GM18861 (cell line): Measurements from ENCODE around the gene CDHR3.
A peak's percentile ranks its signal among the peaks of the same experiment; 100 is the strongest.

ENCODE experiments used
- ATAC-seq: cut with Tn5 transposase; IDR thresholded peaks from one replicate; pipeline ENCODE4 v1.9.1; 2021; ENCODE audit not compliant: unreplicated experiment

The CDHR3 gene

DNA sequence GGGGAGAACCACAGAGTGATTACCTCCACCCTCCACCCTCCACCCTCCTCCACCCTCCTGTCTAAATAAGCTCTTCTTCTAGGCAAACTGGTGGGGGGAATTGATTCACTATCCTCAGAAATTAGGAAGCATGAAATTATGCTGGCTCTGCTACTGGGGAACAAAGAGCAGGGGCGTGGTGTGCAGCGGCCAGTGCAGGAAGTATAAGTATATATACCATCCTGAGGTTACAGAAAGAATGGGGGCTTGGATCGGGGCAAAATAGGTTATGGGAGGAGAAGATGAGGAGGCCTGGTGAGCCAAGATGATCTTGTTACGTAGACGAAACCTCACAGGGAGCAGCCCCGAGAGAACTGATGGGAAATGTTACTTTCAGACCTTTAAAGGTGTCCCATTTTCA lies 100.0 kb downstream of the CDHR3 start:
- ATAC-seq, result no peak

DNA sequence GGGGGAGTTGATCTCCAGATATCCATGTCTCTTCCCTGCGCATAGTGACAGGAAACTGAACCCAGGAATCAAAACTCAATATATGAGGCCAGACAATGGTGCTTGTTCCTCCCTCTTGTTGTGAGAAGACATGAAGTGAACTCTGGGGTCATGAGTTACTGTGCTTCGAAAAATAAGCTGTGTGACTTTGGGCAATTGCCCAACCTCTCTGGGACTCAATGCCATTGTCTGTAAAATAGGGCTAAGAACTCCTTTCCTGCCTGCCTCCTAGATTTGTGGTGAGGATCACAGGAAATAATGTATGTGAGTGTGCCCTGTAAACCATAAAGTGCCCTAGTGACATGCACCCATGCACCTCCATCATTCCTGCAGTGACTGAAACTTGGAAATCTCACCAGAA lies 100.6 kb downstream of the CDHR3 start:
- no peak for ATAC-seq

- ATAC-seq, result no peak
Observed at GRCh38 chr7:106064316-106064715, 101.3 kb downstream of the CDHR3 start.

- no peak for ATAC-seq
Observed at GRCh38 chr7:106064771-106065574, 101.9 kb downstream of the CDHR3 start.

GRCh38 chr7:106065575-106066500 lies 102.8 kb downstream of the CDHR3 start:
- no peak for ATAC-seq

- ATAC-seq, result no peak
Observed at GRCh38 chr7:106067678-106068077, 104.6 kb downstream of the CDHR3 start.

- no peak for ATAC-seq
Observed at GRCh38 chr7:106068538-106068961, 105.5 kb downstream of the CDHR3 start.

- no peak for ATAC-seq
Observed at GRCh38 chr7:106068986-106069385, 105.9 kb downstream of the CDHR3 start.

DNA sequence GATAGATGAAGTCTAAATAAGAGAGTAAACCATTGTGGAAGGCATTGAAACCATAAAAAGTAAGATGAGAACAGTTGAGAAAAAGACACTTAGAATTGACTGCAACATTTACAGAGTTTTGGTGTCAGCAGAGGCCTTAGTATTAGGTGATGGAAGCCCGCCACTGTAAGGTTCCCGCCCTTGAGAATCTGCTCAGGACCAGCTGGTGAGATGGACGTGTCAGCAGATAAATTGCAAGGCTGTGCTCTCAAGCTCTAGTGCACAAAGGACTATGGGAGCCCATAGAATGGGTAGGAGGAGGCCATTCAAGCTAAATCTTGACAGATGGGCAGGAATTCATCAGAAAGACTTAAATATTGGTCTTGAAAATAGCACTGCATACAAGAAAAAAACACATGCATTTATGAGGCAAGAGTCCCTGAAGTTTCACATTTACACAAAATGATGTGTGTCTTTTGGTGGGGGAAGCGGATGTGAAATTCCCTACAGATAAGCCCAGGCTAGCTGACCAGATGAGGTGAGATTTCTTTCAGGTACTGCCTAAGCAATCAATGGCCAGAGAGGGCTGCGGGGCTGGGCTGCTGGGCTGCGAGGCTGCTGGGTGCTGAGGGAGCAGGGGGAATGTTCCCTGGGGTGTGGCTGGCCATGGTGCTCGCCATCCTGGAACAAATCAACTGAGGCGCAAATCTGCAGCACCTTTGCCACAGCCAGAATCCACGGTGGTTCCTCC lies 106.6 kb downstream of the CDHR3 start:
- no peak for ATAC-seq

GRCh38 chr7:106070201-106070551 lies 107.1 kb downstream of the CDHR3 start:
- ATAC-seq, result no peak

DNA sequence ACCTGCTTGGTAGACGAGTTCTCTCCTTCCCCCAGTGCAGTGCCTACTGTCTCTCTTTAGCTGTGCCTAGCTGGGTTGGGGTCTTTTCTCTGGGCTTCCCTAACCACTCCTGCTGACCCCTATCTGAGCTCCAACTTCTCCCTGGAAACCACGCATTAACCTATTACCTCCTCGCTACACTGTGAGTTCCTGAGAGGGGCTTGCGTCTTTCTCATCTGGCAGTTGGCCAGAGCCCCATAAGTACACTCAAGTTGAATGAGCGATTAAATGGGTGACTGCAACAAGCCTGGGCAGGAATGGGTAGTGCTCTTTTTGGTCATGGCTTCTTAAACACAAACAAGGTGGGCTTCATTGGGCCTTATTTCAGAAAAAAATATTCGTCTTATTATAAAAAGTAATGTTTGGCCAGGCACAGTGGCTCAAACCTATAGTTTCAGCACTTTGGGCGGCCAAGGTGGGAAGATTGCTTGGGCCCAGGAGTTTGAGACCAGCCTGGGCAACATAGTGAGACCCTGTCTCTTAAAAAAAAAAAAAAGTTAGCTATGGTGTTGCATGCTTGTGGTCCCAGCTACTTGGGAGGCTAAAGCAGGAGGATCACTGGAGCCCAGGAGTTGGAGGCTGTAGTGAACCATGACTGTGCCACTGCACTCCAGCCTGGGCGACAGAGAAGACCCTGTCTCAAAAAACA lies 107.6 kb downstream of the CDHR3 start:
- ATAC-seq, result no peak

GRCh38 chr7:106071356-106071998 lies 108.4 kb downstream of the CDHR3 start:
- ATAC-seq, result peak; percentile 94

DNA sequence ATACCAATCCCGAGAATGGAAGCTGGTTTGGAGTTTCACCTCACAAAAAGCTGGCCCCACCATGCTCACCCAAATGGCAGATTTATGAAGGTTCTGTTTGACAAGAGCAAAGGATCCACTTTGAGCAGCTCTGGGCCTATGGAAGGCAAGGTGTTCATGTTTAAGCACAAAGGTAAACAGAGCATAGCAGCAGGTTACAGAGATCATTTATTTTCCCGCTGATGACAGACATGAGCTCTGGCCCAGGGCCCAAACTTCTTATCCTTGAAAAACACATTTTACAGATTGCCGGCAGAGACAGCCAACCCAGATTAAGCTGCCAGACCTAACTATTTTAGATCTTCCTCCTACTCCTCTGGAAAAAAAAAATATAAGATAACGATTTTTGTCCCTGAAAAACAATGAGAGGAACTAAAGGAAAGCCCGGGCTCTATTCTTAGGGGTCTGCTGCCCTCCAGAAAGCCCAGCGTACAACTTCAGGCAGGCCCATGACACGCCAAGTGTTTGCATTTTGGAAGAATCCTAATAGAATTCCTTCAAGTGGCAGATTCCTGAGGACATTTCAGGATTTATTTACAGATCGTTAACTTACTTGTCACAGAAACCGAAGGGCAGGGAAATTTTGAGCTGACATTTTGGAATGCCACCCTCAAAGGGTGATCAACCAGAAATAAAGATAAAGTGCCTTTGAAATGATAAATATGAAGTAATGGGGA lies 109.1 kb downstream of the CDHR3 start:
- no peak for ATAC-seq

DNA sequence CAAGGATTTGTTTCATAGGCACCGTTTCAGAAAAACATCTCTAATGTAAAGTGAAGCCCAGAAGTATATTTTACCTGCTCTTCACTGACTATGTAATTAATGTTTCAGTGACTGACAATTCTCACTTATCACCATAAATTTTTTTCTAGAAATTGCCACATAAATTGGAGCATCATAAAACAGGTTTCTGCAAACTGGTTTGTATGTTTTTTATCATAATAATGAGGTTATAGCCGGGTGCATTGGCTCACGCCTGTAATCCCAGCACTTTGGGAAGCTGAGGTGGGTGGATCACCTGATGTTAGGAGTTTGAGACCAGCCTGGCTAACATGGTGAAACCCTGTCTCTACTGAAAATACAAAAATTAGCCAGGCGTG lies 109.6 kb downstream of the CDHR3 start:
- ATAC-seq, result no peak

DNA sequence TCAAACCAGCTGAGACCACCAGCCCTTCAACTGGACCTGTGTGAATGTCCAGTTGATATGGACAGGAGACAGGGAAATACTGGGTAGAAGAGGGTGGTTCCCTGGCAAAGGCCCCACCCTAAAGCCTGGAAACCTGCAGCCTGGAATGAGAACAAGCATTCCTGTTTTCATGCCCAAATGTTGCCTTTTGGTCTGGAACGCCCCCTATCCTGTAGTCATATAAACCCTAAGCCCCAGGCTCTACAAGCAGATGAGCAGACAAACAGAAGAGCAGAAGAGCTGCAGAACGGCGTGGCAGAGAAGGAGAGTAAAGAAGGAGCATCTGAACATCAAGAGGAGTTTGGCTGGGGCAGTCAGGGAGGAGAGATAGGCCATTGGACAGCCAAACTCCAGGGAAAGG lies 110.6 kb downstream of the CDHR3 start:
- no peak for ATAC-seq

GRCh38 chr7:106074257-106074656 lies 111.2 kb downstream of the CDHR3 start:
- ATAC-seq, result no peak

DNA sequence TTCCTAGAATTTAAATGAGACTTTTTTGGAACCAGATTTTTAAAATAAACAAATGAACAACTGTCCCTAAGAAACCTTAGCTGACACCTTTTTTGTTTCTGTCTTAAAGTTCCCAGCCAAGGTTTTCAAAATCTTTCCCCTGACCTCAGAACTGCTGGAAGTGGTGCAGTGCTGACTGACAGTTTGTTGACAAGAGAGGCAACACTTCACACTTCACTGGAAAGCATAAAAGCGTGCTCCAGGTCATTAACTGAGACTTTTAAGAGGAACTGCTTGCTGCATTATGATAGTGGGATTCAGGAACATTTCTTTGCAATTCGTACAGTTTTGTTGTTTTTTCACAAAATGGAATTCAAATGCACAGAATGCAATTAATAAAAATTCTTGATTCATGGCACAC lies 112.9 kb downstream of the CDHR3 start:
- no peak for ATAC-seq

- no peak for ATAC-seq
Observed at GRCh38 chr7:106076537-106076936, 113.5 kb downstream of the CDHR3 start.

DNA sequence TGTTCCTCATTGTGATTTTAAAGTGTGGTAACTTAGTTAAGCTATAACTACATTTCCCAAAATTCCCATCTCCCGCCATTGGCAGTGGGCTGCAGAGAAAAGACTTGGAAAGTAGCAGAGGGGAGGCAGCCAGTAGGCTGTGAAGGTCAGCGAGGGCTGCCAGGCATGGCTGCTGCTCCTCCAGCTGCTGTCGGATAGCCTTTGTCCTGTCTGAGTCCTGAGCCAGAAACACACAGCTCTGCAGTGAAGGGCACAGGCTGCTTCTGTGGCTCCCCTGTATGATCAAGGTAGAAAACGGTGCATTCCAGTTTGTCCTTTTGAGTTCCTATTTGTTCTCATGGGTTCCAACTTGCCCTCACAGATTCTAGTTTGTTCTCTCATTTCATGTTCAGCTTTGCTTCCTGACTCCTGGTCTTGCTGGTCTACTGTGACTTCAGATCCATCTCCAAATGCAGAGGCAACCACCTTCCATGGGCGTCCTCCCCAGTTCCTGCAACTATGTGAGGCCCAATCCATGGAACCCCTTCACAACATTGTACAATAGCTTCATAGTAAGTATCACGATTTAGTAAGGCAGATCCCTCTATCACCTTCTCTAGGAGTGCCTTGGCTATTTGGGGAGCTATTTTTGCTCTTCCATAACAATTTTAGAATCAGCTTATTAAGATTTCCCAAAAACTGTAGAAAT lies 117.4 kb downstream of the CDHR3 start:
- ATAC-seq, result no peak
